SK-N-SH treated with all-trans-retinoic acid at 6 μM for 48 hours (cell line): Measurements from ENCODE around the gene PON3.

Experiments used
- ARNTL ChIP-seq: fragments of 450-650 bp; formaldehyde crosslinking; IDR thresholded peaks from 2 replicates; pipeline ENCODE4 v1.5.0; 2020; ENCODE audit warnings: low read depth, mild to moderate bottlenecking, moderate library complexity, borderline replicate concordance
- ESRRG ChIP-seq: fragments of 250-450 bp; sonication (Bioruptor Pico); IDR thresholded peaks from 2 replicates; pipeline ENCODE4 v1.6.1; 2021; ENCODE audit warnings: mild to moderate bottlenecking
- ISL1 ChIP-seq: fragments of 250-450 bp; sonication (Bioruptor Pico); IDR thresholded peaks from 2 replicates; pipeline ENCODE4 v2.1.2; 2022; ENCODE audit warnings: mild to moderate bottlenecking, moderate library complexity
- RARB ChIP-seq: fragments of 250-450 bp; sonication (Bioruptor Pico); IDR thresholded peaks from 2 replicates; pipeline ENCODE4 v1.8.0; 2021; ENCODE audit warnings: mild to moderate bottlenecking, moderate library complexity
- SNAI2 ChIP-seq: fragments of 250-450 bp; sonication (Bioruptor Pico); IDR thresholded peaks from 2 replicates; pipeline ENCODE4 v1.5.0; 2020; ENCODE audit warnings: mild to moderate bottlenecking, moderate library complexity
- TOX ChIP-seq: fragments of 250-450 bp; sonication (Bioruptor Pico); IDR thresholded peaks from 2 replicates; pipeline ENCODE4 v1.8.0; 2021; ENCODE audit warnings: mild to moderate bottlenecking, moderate library complexity, borderline replicate concordance
- ZFP30 ChIP-seq: fragments of 450-650 bp; formaldehyde crosslinking; IDR thresholded peaks from 2 replicates; pipeline ENCODE4 v1.5.0; 2022; ENCODE audit warnings: mild to moderate bottlenecking, moderate library complexity
- TF ChIP-seq, protein P1 (sequence below): fragments of 250-450 bp; sonication (Bioruptor Pico); IDR thresholded peaks from 2 replicates; pipeline ENCODE4 v1.8.0; 2020; ENCODE audit warnings: mild to moderate bottlenecking, moderate library complexity, borderline replicate concordance
- TF ChIP-seq, protein P2 (sequence below): fragments of 250-450 bp; sonication (Bioruptor Pico); IDR thresholded peaks from 2 replicates; pipeline ENCODE4 v1.5.1; 2021; ENCODE audit warnings: mild to moderate bottlenecking, moderate library complexity
- TF ChIP-seq, protein P3 (sequence below): fragments of 250-450 bp; sonication (Bioruptor Pico); IDR thresholded peaks from 2 replicates; pipeline ENCODE4 v1.5.0; 2020; ENCODE audit warnings: mild to moderate bottlenecking, moderate library complexity
- TF ChIP-seq, protein P4 (sequence below): fragments of 250-450 bp; sonication (Bioruptor Pico); IDR thresholded peaks from 2 replicates; pipeline ENCODE4 v1.8.0; 2021; ENCODE audit warnings: low read depth, mild to moderate bottlenecking, moderate library complexity, borderline replicate concordance
- TF ChIP-seq, protein P5 (sequence below): fragments of 250-450 bp; sonication (Bioruptor Pico); IDR thresholded peaks from 2 replicates; pipeline ENCODE4 v1.5.1; 2020; ENCODE audit warnings: low read depth, mild to moderate bottlenecking, moderate library complexity

DNA sequence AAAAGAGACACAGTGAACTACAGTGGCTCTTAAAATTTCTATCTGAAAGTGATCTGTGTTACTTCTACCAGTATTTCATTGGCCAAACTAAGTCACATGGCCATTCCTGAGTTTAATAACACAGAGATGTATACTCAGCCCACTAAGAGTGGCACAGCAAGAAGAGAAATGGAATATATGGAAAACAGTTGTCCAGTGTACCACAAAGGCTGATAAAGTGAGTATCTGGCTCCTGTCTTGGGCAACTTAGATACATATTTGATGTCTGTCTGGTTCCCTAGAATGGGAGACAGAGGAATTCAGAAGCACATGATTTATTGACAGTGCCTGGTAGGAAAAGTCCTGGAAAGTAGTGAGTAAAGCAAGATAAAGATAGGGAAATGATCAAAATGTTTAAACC is 61.7 kb downstream of the PON3 start:
- TF ChIP-seq, protein P1, sequence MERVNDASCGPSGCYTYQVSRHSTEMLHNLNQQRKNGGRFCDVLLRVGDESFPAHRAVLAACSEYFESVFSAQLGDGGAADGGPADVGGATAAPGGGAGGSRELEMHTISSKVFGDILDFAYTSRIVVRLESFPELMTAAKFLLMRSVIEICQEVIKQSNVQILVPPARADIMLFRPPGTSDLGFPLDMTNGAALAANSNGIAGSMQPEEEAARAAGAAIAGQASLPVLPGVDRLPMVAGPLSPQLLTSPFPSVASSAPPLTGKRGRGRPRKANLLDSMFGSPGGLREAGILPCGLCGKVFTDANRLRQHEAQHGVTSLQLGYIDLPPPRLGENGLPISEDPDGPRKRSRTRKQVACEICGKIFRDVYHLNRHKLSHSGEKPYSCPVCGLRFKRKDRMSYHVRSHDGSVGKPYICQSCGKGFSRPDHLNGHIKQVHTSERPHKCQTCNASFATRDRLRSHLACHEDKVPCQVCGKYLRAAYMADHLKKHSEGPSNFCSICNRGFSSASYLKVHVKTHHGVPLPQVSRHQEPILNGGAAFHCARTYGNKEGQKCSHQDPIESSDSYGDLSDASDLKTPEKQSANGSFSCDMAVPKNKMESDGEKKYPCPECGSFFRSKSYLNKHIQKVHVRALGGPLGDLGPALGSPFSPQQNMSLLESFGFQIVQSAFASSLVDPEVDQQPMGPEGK: no peak
- TF ChIP-seq SNAI2 (CRISPR knock-in tag): no peak
- TF ChIP-seq ISL1: 0 out of 2 replicates have a peak, but pooled peaks have one; percentile 7
- no peak for TF ChIP-seq RARB
- TF ChIP-seq, protein P2, sequence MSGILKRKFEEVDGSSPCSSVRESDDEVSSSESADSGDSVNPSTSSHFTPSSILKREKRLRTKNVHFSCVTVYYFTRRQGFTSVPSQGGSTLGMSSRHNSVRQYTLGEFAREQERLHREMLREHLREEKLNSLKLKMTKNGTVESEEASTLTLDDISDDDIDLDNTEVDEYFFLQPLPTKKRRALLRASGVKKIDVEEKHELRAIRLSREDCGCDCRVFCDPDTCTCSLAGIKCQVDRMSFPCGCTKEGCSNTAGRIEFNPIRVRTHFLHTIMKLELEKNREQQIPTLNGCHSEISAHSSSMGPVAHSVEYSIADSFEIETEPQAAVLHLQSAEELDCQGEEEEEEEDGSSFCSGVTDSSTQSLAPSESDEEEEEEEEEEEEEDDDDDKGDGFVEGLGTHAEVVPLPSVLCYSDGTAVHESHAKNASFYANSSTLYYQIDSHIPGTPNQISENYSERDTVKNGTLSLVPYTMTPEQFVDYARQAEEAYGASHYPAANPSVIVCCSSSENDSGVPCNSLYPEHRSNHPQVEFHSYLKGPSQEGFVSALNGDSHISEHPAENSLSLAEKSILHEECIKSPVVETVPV (CRISPR knock-in tag): no peak
- no peak for TF ChIP-seq ZFP30
- TF ChIP-seq, protein P3, sequence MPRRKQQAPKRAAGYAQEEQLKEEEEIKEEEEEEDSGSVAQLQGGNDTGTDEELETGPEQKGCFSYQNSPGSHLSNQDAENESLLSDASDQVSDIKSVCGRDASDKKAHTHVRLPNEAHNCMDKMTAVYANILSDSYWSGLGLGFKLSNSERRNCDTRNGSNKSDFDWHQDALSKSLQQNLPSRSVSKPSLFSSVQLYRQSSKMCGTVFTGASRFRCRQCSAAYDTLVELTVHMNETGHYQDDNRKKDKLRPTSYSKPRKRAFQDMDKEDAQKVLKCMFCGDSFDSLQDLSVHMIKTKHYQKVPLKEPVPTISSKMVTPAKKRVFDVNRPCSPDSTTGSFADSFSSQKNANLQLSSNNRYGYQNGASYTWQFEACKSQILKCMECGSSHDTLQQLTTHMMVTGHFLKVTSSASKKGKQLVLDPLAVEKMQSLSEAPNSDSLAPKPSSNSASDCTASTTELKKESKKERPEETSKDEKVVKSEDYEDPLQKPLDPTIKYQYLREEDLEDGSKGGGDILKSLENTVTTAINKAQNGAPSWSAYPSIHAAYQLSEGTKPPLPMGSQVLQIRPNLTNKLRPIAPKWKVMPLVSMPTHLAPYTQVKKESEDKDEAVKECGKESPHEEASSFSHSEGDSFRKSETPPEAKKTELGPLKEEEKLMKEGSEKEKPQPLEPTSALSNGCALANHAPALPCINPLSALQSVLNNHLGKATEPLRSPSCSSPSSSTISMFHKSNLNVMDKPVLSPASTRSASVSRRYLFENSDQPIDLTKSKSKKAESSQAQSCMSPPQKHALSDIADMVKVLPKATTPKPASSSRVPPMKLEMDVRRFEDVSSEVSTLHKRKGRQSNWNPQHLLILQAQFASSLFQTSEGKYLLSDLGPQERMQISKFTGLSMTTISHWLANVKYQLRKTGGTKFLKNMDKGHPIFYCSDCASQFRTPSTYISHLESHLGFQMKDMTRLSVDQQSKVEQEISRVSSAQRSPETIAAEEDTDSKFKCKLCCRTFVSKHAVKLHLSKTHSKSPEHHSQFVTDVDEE (CRISPR knock-in tag): no peak
- TF ChIP-seq ARNTL (CRISPR knock-in tag): no peak
- TF ChIP-seq, protein P4, sequence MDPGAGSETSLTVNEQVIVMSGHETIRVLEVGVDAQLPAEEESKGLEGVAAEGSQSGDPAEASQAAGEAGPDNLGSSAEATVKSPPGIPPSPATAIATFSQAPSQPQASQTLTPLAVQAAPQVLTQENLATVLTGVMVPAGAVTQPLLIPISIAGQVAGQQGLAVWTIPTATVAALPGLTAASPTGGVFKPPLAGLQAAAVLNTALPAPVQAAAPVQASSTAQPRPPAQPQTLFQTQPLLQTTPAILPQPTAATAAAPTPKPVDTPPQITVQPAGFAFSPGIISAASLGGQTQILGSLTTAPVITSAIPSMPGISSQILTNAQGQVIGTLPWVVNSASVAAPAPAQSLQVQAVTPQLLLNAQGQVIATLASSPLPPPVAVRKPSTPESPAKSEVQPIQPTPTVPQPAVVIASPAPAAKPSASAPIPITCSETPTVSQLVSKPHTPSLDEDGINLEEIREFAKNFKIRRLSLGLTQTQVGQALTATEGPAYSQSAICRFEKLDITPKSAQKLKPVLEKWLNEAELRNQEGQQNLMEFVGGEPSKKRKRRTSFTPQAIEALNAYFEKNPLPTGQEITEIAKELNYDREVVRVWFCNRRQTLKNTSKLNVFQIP (CRISPR knock-in tag): no peak
- TF ChIP-seq ESRRG (CRISPR knock-in tag): no peak
- no peak for TF ChIP-seq TOX (CRISPR knock-in tag)
- TF ChIP-seq, protein P5, sequence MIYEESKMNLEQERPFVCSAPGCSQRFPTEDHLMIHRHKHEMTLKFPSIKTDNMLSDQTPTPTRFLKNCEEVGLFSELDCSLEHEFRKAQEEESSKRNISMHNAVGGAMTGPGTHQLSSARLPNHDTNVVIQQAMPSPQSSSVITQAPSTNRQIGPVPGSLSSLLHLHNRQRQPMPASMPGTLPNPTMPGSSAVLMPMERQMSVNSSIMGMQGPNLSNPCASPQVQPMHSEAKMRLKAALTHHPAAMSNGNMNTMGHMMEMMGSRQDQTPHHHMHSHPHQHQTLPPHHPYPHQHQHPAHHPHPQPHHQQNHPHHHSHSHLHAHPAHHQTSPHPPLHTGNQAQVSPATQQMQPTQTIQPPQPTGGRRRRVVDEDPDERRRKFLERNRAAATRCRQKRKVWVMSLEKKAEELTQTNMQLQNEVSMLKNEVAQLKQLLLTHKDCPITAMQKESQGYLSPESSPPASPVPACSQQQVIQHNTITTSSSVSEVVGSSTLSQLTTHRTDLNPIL (CRISPR knock-in tag): no peak
